Measurements from ENCODE around the gene GABRD. TPM values are rescaled to one million over a fixed set of nuclear protein-coding genes. Genes with fewer than 3 reads are reported as not detected.

GABRD gene
- total and polyA plus RNA-seq, 2 experiments from 2014 or later = 2.1 to 5.1 TPM

DNA sequence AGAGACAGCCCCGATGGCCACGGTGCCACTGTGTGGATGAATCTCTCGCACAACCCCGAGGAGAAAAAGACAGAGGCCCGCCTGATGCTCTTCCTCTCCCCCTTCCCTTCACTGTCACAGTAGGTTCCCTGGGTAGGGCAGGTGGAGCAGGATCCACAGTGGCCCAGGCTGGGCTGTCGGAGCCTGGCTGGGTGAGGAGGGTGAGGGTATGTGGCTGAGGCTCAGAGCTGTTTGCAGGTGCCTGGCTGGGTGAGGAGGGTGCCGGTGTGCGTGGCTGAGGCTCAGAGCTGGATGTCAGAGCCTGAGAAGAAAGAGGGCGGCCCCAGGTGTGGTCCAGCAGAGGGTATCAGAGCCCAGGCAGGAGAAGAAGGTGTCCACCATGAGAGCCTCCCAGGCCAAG is 18.3 kb upstream of the GABRD start:
- Mint-ChIP-seq H3K4me3 (no peak overlapping the region), H3K27ac (no peak overlapping the region), H3K9me3 (no peaks in the 10 kb centered on the region), H3K36me3 (ENCODE audit: low read depth) (no peaks in the 10 kb centered on the region; the same call in 2 of the 3 replicates), H3K27me3 (ENCODE audit: insufficient read depth, low read depth, poor library complexity) (peaks cover 11% of the 10 kb centered on the region), H3K4me1 (peaks cover 10% of the 10 kb centered on the region; the same call in 2 of the 3 replicates)
- Histone ChIP-seq H2AFZ (no peak overlapping the region), H3K27ac (ENCODE audit: low read depth) (no peak overlapping the region), H3K4me1 (ENCODE audit: insufficient read depth) (peaks cover 10% of the 10 kb centered on the region), H4K20me1 (replicated peaks; ENCODE audit: insufficient read depth) (no peaks in the 10 kb centered on the region), H3K4me2 (no peak overlapping the region), H3K36me3 (ENCODE audit: insufficient read depth) (no peaks in the 10 kb centered on the region), H3K9me2 (ENCODE audit: insufficient read depth) (no peaks in the 10 kb centered on the region), H3K79me2 (replicated peaks; ENCODE audit: insufficient read depth) (no peaks in the 10 kb centered on the region), H3F3A (replicated peaks; ENCODE audit: low read depth) (0 out of 2 replicates have a peak, but pooled peaks cover 4% of the 10 kb centered on the region), H3K27me3 (ENCODE audit: insufficient read depth) (peaks cover 6% of the 10 kb centered on the region; the same call in 1 of the 2 replicates), H3K4me3 (no peak overlapping the region)
- TF ChIP-seq ZNF114 (CRISPR knock-in tag; IDR thresholded peaks at IDR 0.05) (no peak), POLR2AphosphoS5 (IDR thresholded peaks at IDR 0.05; ENCODE audit: low read depth) (no peak), STAT1 (IDR thresholded peaks at IDR 0.05; ENCODE audit: unreplicated experiment) (no peak), JUNB (IDR thresholded peaks at IDR 0.05; ENCODE audit: unreplicated experiment) (no peak), NANOG (IDR thresholded peaks at IDR 0.05; ENCODE audit: borderline replicate concordance) (no peak), CREB1 (CRISPR knock-in tag; IDR thresholded peaks at IDR 0.05; ENCODE audit: low read depth) (no peak), ZNF331 (CRISPR knock-in tag; IDR thresholded peaks at IDR 0.05; ENCODE audit: low read depth) (no peak)
- TF ChIP-seq, protein P1, sequence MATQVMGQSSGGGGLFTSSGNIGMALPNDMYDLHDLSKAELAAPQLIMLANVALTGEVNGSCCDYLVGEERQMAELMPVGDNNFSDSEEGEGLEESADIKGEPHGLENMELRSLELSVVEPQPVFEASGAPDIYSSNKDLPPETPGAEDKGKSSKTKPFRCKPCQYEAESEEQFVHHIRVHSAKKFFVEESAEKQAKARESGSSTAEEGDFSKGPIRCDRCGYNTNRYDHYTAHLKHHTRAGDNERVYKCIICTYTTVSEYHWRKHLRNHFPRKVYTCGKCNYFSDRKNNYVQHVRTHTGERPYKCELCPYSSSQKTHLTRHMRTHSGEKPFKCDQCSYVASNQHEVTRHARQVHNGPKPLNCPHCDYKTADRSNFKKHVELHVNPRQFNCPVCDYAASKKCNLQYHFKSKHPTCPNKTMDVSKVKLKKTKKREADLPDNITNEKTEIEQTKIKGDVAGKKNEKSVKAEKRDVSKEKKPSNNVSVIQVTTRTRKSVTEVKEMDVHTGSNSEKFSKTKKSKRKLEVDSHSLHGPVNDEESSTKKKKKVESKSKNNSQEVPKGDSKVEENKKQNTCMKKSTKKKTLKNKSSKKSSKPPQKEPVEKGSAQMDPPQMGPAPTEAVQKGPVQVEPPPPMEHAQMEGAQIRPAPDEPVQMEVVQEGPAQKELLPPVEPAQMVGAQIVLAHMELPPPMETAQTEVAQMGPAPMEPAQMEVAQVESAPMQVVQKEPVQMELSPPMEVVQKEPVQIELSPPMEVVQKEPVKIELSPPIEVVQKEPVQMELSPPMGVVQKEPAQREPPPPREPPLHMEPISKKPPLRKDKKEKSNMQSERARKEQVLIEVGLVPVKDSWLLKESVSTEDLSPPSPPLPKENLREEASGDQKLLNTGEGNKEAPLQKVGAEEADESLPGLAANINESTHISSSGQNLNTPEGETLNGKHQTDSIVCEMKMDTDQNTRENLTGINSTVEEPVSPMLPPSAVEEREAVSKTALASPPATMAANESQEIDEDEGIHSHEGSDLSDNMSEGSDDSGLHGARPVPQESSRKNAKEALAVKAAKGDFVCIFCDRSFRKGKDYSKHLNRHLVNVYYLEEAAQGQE (IDR thresholded peaks at IDR 0.05; ENCODE audit: unreplicated experiment) = no peak
- ATAC-seq (no peak), DNase-seq (ENCODE audit: low spot score) (no peak)

DNA sequence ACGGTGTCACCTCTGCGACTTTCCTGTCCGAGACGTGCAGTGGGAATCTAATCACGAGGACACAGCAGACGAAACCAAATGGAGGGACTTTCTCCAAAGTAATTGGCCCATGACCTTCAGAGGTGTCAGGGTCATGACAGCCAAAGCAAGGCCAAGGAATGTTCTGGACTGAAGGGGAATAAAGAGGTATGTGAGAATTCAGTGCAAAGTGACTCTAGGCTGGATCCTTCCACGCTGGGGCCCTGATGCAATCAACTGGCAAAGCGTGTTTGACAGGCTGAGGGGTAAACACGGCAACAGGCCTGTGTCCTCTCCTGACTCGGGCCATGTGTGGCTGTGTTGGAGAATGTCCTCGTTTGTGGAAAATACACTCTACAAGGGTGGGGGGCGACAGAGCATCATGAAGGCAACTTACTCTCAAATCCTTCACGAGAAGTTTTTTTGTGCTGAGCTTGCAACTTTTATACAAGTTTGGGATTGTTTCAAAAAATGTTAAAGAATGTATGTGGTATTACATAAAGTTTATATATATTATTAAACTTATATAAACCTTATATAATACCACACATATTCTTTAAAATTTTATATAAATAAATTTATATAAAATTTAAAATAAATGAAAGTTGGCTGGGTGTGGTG is 17.3 kb upstream of the GABRD start:
- H3K27me3 Mint-ChIP-seq (ENCODE audit: insufficient read depth, low read depth, poor library complexity) = peaks cover 11% of the 10 kb centered on the region
- no peak for DNase-seq (ENCODE audit: low spot score)
- Histone ChIP-seq H2AFZ (no peak overlapping the region), H3K79me2 (replicated peaks; ENCODE audit: insufficient read depth) (no peaks in the 10 kb centered on the region), H3K27me3 (ENCODE audit: insufficient read depth) (peaks cover 6% of the 10 kb centered on the region; the same call in 1 of the 2 replicates), H3K4me3 (no peak overlapping the region), H3K36me3 (ENCODE audit: insufficient read depth) (no peaks in the 10 kb centered on the region), H3K9me2 (ENCODE audit: insufficient read depth) (no peaks in the 10 kb centered on the region), H3K27ac (ENCODE audit: low read depth) (no peak overlapping the region), H3K4me1 (ENCODE audit: insufficient read depth) (peaks cover 10% of the 10 kb centered on the region), H3K4me2 (no peak overlapping the region), H3F3A (replicated peaks; ENCODE audit: low read depth) (0 out of 2 replicates have a peak, but pooled peaks cover 4% of the 10 kb centered on the region), H4K20me1 (replicated peaks; ENCODE audit: insufficient read depth) (no peaks in the 10 kb centered on the region)
- H3K4me3 Mint-ChIP-seq = no peak overlapping the region
- no peak for ATAC-seq
- H3K9me3 Mint-ChIP-seq = no peaks in the 10 kb centered on the region
- peaks cover 10% of the 10 kb centered on the region; the same call in 2 of the 3 replicates for H3K4me1 Mint-ChIP-seq
- H3K36me3 Mint-ChIP-seq (ENCODE audit: low read depth) = no peaks in the 10 kb centered on the region; the same call in 2 of the 3 replicates
- TF ChIP-seq, protein P2, sequence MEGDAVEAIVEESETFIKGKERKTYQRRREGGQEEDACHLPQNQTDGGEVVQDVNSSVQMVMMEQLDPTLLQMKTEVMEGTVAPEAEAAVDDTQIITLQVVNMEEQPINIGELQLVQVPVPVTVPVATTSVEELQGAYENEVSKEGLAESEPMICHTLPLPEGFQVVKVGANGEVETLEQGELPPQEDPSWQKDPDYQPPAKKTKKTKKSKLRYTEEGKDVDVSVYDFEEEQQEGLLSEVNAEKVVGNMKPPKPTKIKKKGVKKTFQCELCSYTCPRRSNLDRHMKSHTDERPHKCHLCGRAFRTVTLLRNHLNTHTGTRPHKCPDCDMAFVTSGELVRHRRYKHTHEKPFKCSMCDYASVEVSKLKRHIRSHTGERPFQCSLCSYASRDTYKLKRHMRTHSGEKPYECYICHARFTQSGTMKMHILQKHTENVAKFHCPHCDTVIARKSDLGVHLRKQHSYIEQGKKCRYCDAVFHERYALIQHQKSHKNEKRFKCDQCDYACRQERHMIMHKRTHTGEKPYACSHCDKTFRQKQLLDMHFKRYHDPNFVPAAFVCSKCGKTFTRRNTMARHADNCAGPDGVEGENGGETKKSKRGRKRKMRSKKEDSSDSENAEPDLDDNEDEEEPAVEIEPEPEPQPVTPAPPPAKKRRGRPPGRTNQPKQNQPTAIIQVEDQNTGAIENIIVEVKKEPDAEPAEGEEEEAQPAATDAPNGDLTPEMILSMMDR (conservative IDR thresholded peaks at IDR 0.05; ENCODE audit: low read depth in 2 of 2) = peak in 1 of 2 experiments; percentile 30; a peak in 2 of 4 replicates
- no peak for TF ChIP-seq ZNF331 (CRISPR knock-in tag; IDR thresholded peaks at IDR 0.05; ENCODE audit: low read depth)
- H3K27ac Mint-ChIP-seq = no peak overlapping the region
